Heart left ventricle (tissue), 16 donors: ENCODE data around the gene LDHAL6B. TPM values are rescaled to one million over a fixed set of nuclear protein-coding genes. Genes with fewer than 3 reads are reported as not detected.
A peak's percentile ranks its signal among the peaks of the same experiment; 100 is the strongest.

Experiments used
- ATAC-seq, 4 donors: fragments of 200-7000 bp; cut with Tn5 transposase; one replicate each; pipeline ENCODE4 v1.9.1; 2020 to 2022; ENCODE audit warnings: moderate library complexity in 4 of 4, mild to moderate bottlenecking in 3 of 4, moderate number of reproducible peaks in 1 of 4
- DNase-seq, 5 donors: peaks; one replicate each; pipeline ENCODE4 v3.0.0-alpha.2; 2020
- H3K27ac ChIP-seq, 12 donors: fragments of 200-600 bp; sonication (generic) in 4 of 12; one replicate each; pipeline versions ENCODE4 v1.5.0 to v1.8.0; 2016 to 2022; ENCODE audit warnings: mild to moderate bottlenecking in 2 of 12
- H3K27me3 ChIP-seq, 9 donors: fragments of 200-600 bp; sonication (generic) in 2 of 9; one replicate each; pipeline versions ENCODE4 v1.5.1 to v1.8.0; 2016 to 2022; ENCODE audit warnings: mild to moderate bottlenecking in 3 of 9
- H3K36me3 ChIP-seq, 9 donors: fragments of 200-600 bp; sonication (generic) in 2 of 9; one replicate each; pipeline versions ENCODE4 v1.5.0 to v1.8.0; 2018 to 2022; ENCODE audit warnings: mild to moderate bottlenecking in 2 of 9
- H3K4me1 ChIP-seq, 12 donors: fragments of 200-600 bp; sonication (generic) in 4 of 12; one replicate each; pipeline versions ENCODE4 v1.5.0 to v1.8.0; 2016 to 2022; ENCODE audit warnings: mild to moderate bottlenecking in 3 of 12
- H3K4me3 ChIP-seq, 12 donors: fragments of 200-600 bp; sonication (generic) in 4 of 12; one replicate each; pipeline versions ENCODE4 v1.5.0 to v1.8.0; 2017 to 2022; ENCODE audit warnings: mild to moderate bottlenecking in 9 of 12, moderate library complexity in 4 of 12
- H3K9me3 ChIP-seq, 12 donors: fragments of 200-600 bp; sonication (generic) in 4 of 12; one replicate each; pipeline versions ENCODE4 v1.5.0 to v1.8.0; 2016 to 2022; ENCODE audit warnings: mild to moderate bottlenecking in 1 of 12
- POLR2A ChIP-seq, 2 donors: fragments of 450-650 bp; IDR thresholded peaks; one replicate each; pipeline ENCODE4 v1.6.1; 2017; ENCODE audit warnings: antibody characterized with exemption in 2 of 2, mild to moderate bottlenecking in 2 of 2, moderate library complexity in 2 of 2
- WGBS, 4 donors: extraction: QIAGEN DNeasy Blood & Tissue Kit in 2 of 4; methylation state at CpG; one replicate each; pipeline versions ENCODE4 v1.1.5 to v1.1.7; 2013 to 2018; 5-methylcytosine and 5-hydroxymethylcytosine counted together
- intact Hi-C, 10 donors: fragments of 100-400 bp; cut with DNase I; formaldehyde crosslinking; loops; one replicate each; pipeline versions ENCODE4 v1.11.1 to v1.14.2; 2022
- polyA plus RNA-seq, 2 donors: library from polyadenylated mRNA; stranded (reverse); fragments of 200-250 nt; gene quantifications; one replicate each; pipeline ENCODE4 v1.2.3, GENCODE V29; 2013
- total RNA-seq, 9 donors: library from RNA; depleted of rRNA in 2 of 9; stranded (reverse); fragments of >200 nt in 2 of 9; fragmentation: NEBNext Ultra II Directional in 3 of 9; extraction: Animal tissue kit (Norgen Biotek cat#: 25700) in 3 of 9; gene quantifications; one replicate each; pipeline versions ENCODE4 v1.1.0 to v1.2.4, GENCODE V29; 2016 to 2023
- TF ChIP-seq, protein P1 (sequence below), 12 donors: fragments of 200-600 bp; sonication (generic) in 4 of 12; IDR thresholded peaks; one replicate each; pipeline versions ENCODE4 v1.5.0 to v1.8.0; 2018 to 2022; ENCODE audit warnings: antibody characterized with exemption in 12 of 12, mild to moderate bottlenecking in 5 of 12
- donor health status: ischemic (EF 13 %, LVEDD 7.1; RV severe dilation, severe dysfunction).
- donor health status: healthy with polysubstance abuse.
- donor health status: DM: no; HTN: yes; CAD: no.
- donor health status: DM: no; HTN: no; CAD: no.
- donor health status: ischemic (EF 25% LVEDD 6.9; RV normal size, moderate dysfunction).
- donor health status: ischemic (EF 25% LVEDD 5.7; RV mildly dilated, moderate dysfunction).
- donor health status: healthy.
- donor health status: DM: yes; HTN: yes; CAD: no.
- donor health status: ischemic (EF 35%, LVEDD 5.7; RV mildly dilated, moderate dysfunction).
- donor health status: nonischemic (EF 11% LVEDD 7.7; RV severe dilation, severe dysfunction).
- donor health status: DM: yes; HTN: yes; CAD: no.
- donor health status: PGD.
- donor health status: ischemic (EF 29% LVEDD 5.4; RV normal size, mild dysfunction).
- donor health status: nonischemic (EF 23%, LVEDD 6.1; RV moderate dilation, normal function).

LDHAL6B gene
- total and polyA plus RNA-seq, 11 donors, result not detected

DNA sequence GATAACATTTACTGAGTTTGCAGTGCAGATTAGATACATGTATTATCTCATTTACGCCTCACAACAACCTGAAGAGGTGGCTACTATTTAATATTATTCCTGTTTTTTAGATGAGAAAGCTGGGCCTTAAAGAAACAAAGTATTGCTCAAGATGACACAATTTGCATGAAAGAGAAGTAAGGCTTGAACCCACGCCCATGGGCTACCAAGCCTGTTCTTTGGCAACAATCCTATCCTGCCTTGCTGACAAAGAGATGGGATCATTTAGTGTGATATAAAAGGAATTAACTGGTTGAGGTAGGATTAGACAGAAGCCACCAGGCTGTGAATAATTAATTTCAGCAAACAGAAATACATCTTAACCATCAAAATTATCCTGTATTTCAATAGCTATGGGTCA, 9.2 kb upstream of the LDHAL6B start:
- 92 to 100% (median 97%) methylated on average over 2 of the region's 2 CpGs for WGBS, 4 donors
- Histone ChIP-seq H3K4me3 (no peak overlapping the region), H3K4me1 (peaks cover 0 to 4% (median 0%) of the 10 kb centered on the region in 12 donors), H3K27ac (no peak overlapping the region), H3K9me3 (no peaks in the 10 kb centered on the region), H3K36me3 (peaks cover 0 to 86% (median 73%) of the 10 kb centered on the region in 9 donors), H3K27me3 (no peaks in the 10 kb centered on the region)
- no peak for ATAC-seq
- TF ChIP-seq, protein P1, sequence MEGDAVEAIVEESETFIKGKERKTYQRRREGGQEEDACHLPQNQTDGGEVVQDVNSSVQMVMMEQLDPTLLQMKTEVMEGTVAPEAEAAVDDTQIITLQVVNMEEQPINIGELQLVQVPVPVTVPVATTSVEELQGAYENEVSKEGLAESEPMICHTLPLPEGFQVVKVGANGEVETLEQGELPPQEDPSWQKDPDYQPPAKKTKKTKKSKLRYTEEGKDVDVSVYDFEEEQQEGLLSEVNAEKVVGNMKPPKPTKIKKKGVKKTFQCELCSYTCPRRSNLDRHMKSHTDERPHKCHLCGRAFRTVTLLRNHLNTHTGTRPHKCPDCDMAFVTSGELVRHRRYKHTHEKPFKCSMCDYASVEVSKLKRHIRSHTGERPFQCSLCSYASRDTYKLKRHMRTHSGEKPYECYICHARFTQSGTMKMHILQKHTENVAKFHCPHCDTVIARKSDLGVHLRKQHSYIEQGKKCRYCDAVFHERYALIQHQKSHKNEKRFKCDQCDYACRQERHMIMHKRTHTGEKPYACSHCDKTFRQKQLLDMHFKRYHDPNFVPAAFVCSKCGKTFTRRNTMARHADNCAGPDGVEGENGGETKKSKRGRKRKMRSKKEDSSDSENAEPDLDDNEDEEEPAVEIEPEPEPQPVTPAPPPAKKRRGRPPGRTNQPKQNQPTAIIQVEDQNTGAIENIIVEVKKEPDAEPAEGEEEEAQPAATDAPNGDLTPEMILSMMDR (IDR thresholded peaks at IDR 0.05), result no peak
- TF ChIP-seq POLR2A (IDR thresholded peaks at IDR 0.05), result no peak
- DNase-seq, result no peak
- intact Hi-C loops, result no loop called here

GRCh38 chr15:59199626-59200465, 6.8 kb upstream of the LDHAL6B start:
- Histone ChIP-seq H3K27me3 (no peaks in the 10 kb centered on the region), H3K27ac (no peak overlapping the region), H3K4me3 (no peak overlapping the region), H3K36me3 (peaks cover 0 to 86% (median 72%) of the 10 kb centered on the region in 9 donors), H3K4me1 (peaks cover 0 to 4% (median 0%) of the 10 kb centered on the region in 12 donors), H3K9me3 (no peaks in the 10 kb centered on the region)
- peak in 1 of 4 donors; percentile 7 for ATAC-seq
- intact Hi-C loops, result loop anchor here in 1 of 10 donors (2.0 kb wide), 1 partner anchor 21 kb away; no protein-coding TSS in a partner anchor
- no peak for DNase-seq
- no peak for TF ChIP-seq POLR2A (IDR thresholded peaks at IDR 0.05)
- TF ChIP-seq, protein P1 (IDR thresholded peaks at IDR 0.05), result no peak
- WGBS, 4 donors, result 75 to 81% (median 79%) methylated on average over 10 of the region's 10 CpGs

DNA sequence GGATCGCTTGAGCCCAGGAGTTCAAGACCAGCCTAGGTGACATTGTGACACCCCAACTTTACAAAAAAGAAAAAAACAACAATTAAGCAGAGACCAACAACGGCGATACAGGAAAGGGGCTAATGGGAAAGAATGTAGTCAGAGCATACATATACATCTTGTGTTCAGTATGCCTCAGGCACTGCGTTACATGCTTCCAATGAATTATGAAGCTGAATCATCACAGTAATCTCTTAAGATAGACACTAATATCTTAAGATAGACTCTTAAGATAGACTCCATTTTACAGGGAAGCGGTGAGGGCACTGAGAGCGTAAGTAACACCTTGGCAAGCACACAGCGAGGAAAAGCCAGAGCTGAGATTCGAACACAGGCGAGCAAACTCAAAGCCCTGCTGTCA, 6.1 kb upstream of the LDHAL6B start:
- no peaks in the 10 kb centered on the region for H3K9me3 ChIP-seq
- intact Hi-C loops, result loop anchor here in 1 of 10 donors (2.0 kb wide), 1 partner anchor 20 kb away; no protein-coding TSS in a partner anchor
- no peaks in the 10 kb centered on the region for H3K27me3 ChIP-seq
- WGBS, 4 donors, result 93 to 97% (median 96%) methylated on average over 9 of the region's 9 CpGs
- H3K4me1 ChIP-seq, result peaks cover 0 to 4% (median 0%) of the 10 kb centered on the region in 12 donors
- ATAC-seq, result no peak
- no peak overlapping the region for H3K4me3 ChIP-seq
- H3K27ac ChIP-seq, result no peak overlapping the region
- H3K36me3 ChIP-seq, result peaks cover 0 to 86% (median 72%) of the 10 kb centered on the region in 9 donors
- no peak for DNase-seq
- TF ChIP-seq POLR2A (IDR thresholded peaks at IDR 0.05), result no peak
- TF ChIP-seq, protein P1 (IDR thresholded peaks at IDR 0.05), result no peak

GRCh38 chr15:59203008-59203407, 3.6 kb upstream of the LDHAL6B start:
- TF ChIP-seq, protein P1 (IDR thresholded peaks at IDR 0.05), result no peak
- no peak for TF ChIP-seq POLR2A (IDR thresholded peaks at IDR 0.05)
- DNase-seq (no peak), ATAC-seq (no peak)
- Histone ChIP-seq H3K27me3 (no peaks in the 10 kb centered on the region), H3K9me3 (no peaks in the 10 kb centered on the region), H3K36me3 (peaks cover 0 to 93% (median 82%) of the 10 kb centered on the region in 9 donors), H3K4me3 (no peak overlapping the region), H3K4me1 (peaks cover 0 to 4% (median 0%) of the 10 kb centered on the region in 12 donors), H3K27ac (no peak overlapping the region)
- WGBS, 4 donors, result 92 to 97% (median 94%) methylated on average over 6 of the region's 6 CpGs
- intact Hi-C loops, result no loop called here
